Right lobe of liver (tissue), 4 donors: ENCODE data around the gene PPM1L.

Experiments used
- POLR2A ChIP-seq: fragments of 450-650 bp; IDR thresholded peaks from one replicate; pipeline ENCODE4 v1.6.1; 2017; ENCODE audit warnings: antibody characterized with exemption, mild to moderate bottlenecking
- TF ChIP-seq, protein P1 (sequence below), 4 donors: fragments of 200-600 bp in 3 of 4; fragments of 450-650 bp in 1 of 4; IDR thresholded peaks; one replicate each; pipeline versions ENCODE4 v1.5.1 to v1.8.0; 2016 to 2022; ENCODE audit warnings: antibody characterized with exemption in 4 of 4, mild to moderate bottlenecking in 2 of 4
- donor health status: DM: no; HTN: no; CAD: no.
- donor health status: DM: no; HTN: no; CAD: no.
- donor health status: DM: no; HTN: yes; CAD: no.

DNA sequence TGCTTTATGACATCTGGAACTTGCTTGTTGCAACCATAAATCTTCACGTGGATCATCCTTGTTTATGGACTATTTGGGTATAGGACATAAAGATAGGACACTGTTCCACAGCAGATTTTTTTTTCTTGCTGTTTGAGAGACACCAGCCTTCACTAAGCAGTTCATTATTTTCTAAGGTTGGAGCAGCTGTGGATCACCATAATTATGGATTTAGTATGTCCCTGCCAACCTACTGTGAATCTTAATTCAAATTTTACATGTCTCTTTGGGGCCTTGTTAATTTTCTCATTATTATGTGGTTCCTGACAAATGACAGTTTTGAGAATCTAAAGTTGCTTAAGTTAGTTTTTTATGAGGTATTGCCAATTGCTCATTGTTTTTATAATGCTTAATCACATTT lies 188.0 kb downstream of the PPM1L start:
- TF ChIP-seq POLR2A = no peak
- TF ChIP-seq, protein P1, sequence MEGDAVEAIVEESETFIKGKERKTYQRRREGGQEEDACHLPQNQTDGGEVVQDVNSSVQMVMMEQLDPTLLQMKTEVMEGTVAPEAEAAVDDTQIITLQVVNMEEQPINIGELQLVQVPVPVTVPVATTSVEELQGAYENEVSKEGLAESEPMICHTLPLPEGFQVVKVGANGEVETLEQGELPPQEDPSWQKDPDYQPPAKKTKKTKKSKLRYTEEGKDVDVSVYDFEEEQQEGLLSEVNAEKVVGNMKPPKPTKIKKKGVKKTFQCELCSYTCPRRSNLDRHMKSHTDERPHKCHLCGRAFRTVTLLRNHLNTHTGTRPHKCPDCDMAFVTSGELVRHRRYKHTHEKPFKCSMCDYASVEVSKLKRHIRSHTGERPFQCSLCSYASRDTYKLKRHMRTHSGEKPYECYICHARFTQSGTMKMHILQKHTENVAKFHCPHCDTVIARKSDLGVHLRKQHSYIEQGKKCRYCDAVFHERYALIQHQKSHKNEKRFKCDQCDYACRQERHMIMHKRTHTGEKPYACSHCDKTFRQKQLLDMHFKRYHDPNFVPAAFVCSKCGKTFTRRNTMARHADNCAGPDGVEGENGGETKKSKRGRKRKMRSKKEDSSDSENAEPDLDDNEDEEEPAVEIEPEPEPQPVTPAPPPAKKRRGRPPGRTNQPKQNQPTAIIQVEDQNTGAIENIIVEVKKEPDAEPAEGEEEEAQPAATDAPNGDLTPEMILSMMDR (IDR thresholded peaks at IDR 0.05) = no peak
